Stimulated activated CD4-positive, alpha-beta T cell treated with anti-CD3 and anti-CD28 coated beads, Interleukin-1b, Interleukin-23, amount 100 ng/mL, for 4 hours (primary cell): Measurements from ENCODE around the gene BCAR3.
"Not testable (repeated sequence)": the region's sequence is repeated elsewhere in the genome, so short reads cannot be mapped to it uniquely, and the experiment has no call there.

Source experiments
- DNase-seq, 2 donors: peaks; one replicate each; pipeline ENCODE4 v3.0.0-alpha.2; 2020; ENCODE audit warnings: low read depth in 2 of 2

Gene BCAR3

GRCh38 chr1:93705892-93706500 is 24.4 kb upstream of the BCAR3 start:
- no peak for DNase-seq

DNA sequence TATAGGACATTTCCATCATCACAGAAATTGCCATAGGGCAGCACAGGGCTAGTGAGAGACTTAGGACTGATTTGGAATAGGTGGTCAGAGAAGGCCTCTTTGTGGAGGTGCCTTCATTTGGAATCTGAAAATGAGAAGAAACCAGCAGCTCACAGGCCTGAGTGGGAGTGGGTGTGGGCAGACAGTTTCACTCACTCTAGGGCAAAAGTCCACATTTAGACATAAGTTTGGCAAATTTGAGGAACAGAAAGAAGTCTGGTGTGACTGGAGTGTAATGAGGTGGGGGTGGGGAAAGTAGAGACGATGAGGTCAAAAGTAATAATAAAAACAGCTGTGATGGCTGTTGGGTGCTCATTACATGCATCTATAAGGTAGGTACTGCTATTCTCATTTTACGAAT is 22.4 kb upstream of the BCAR3 start:
- no peak for DNase-seq

DNA sequence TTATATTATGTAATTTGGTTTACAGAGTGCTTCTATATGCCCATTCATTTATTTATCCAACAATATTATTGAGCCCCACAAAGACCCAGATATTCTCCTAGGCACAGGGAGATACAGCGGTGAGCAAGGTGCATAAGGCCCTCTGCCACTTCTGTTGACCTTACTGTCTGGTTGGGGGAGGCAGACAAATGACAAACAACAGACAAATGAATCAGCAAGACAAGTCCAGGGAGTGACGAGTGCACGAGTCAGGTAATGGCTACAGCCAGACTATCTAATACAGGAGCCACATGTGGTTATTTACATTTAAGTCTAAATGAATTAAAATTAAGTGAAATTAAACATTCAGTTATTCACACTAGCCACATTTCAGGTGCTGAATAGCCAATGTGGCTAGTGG is 22.0 kb upstream of the BCAR3 start:
- DNase-seq, result no peak

DNA sequence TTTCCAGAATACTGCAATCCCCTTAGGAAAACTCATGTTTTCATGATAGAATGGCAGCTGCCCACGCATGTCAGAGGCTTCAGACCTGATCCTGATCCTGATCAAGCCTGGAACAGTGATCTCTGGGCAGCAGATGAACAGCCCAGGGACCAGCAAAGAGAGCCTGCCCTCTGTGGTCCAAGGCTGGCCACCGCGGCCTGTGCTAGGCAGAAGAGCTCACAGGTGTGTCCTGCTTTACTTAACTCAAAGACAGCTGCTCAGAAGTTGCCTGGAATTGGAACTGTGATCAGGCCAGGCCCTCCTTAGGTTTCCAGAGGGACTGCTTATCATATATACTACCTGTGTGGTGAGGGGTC is 21.2 kb upstream of the BCAR3 start:
- DNase-seq, result no peak

DNA sequence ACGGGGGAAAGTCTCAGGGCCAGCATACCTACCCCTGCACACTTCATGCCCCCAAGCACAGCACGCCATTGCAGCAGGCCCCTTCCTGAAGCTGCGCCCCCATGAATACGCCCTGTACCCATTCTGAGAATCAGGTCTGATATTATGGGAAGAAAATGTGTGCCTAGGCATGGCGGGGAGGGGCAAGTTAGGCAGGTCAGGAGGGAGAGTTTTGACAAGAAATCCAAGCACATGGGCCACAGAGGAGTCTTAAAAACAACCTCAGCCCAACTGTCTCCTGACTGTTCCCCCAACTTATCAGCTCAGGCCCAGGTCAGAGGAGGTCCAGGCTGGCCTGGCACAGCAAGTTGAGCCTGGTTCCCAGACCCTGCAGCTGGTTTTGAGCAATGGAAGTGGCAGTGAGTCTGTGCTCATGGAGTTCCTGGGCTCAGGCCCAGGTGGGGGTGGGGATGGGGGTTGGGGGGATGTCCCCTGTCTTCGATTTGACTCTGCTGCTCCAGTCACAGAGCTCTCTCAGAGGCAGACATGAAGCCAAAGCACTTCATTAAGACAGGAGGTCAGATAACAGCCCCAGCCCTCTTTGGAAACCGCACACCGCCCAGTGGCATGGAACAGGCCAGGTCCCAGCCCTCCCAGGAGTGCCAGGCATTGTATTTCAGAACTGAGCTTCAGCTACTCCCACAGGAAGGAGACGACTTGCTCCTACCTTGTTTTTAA is 20.6 kb upstream of the BCAR3 start:
- no peak for DNase-seq

DNA sequence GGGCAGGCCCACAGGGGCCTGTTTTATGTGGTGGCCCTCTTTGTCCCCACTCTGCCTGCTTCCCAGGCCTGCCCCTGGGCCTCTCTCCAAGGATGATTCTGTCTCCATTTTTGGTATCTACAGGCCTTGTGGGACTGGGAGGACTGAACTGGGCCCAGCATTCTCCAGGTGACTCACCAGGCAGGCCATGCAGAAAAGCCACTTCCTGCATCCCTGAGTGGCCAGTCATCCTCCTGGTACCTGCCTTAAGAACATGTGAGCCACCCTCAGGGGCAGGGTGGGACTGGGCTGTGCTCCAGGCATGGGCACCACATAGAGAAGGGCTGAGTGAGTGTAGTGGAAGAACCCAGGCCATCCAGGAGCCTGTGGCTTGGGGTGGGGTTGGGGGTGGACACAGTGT is 20.0 kb upstream of the BCAR3 start:
- no peak for DNase-seq

DNA sequence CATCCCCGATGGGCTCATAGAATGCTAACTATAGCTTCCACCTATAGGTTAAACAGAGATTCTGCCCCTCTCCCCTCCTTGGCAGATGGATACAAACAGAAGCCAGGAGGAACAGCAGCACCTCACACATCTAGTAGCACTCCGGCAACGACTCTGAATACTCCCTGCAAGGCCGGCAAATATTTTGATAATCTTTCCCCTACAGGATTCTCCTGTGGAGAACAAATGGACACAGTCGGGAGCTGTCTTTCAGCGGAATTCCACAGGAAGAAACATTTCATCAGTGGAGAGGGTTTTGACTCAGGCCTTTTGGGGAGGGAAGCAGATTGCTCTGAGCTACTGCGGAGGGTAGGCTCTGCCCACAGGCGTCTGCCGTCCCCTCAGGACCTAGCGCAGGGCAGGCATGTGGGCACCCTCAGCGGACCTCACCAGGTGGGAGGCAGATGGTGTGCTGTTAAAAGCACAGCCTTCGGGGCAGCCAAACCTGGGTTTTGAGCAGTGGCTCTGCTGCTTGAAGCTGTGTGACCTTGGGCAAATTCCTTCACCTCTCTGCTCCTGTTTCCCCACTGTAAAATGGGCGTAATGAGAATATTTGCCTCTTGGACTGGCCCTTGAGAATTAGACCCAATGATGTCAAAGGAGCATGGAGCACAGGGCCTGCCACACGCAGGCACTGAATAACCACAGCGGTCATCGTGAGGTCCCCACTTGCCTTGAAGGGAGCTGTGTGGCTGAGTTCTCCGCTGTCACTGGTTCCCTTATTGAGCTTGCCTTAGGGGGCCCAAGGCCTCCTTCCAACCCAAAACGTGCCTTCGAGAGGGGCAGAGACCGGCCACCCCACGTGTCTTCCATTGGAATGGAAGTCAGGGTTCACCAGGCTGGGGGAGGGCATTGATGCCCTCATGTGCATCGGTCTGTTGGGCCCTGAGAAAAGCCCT is 19.2 kb upstream of the BCAR3 start:
- no peak for DNase-seq

GRCh38 chr1:93699503-93700168 is 18.0 kb upstream of the BCAR3 start:
- DNase-seq, result no peak

- no peak for DNase-seq
Observed at GRCh38 chr1:93699049-93699384, 17.4 kb upstream of the BCAR3 start.

DNA sequence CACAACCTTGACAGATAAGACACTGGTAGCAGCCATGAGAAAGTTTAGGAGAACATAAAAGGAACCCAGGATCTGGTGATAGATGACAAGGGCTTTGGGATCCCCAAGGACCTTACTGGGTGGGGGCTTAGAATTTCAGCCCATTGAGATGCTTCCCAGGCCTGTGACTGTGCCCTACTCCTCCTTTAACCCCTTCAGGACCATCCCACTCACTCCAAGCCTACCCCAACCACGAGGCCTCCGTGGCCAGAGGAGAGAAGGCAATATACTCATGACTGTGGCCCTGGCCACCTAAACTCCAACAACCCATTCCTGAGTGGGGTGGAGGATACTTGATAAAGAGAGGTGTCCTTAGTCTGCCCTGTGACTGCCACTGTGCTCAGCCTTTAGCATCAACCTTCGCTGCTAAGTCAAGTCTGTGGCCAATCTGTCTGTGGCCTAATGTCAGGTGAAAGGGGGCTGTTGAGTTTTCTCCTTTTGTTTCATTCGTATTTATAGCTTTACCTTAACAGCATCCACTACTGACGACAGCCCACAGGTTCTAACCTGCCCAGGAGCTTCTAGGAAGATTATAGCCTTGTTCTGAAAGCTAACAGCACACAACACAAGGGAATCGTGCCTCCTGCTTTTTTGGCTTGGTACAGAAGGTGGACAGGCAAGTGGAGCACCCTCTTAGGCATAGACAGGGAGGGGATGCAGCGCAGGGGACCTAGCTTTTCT is 16.9 kb upstream of the BCAR3 start:
- no peak for DNase-seq

GRCh38 chr1:93697566-93697965 is 15.9 kb upstream of the BCAR3 start:
- not testable (repeated sequence) for DNase-seq

DNA sequence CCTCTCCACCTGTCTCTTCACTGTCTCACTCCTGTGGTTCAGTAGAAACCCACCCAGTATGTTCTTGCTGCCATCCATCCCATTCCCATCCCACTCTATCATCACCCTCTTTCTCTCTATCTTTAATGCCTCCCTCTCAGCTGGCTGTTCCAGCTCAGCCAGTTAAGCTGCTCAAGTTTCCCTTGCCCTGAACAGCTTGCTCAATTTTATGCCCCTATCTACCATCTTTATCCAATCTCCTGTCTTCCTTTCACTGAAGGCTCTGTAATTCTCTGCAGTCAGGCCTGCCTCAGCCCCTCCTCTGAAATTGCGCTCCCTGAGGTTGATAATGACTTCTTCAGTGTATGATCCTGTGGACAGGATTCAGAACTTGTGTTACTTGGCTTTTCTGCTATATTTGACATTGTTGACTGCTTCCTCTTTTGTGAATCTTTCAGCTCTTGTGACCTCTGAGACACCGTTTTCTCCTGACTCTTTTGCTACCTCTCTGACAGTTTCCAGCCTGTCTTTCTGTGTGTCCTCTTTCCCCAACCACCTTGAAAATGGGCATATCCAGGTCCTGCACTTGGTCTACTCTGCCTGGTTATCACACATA is 13.9 kb upstream of the BCAR3 start:
- DNase-seq, result no peak

GRCh38 chr1:93694819-93695218 is 13.2 kb upstream of the BCAR3 start:
- DNase-seq, result no peak

- DNase-seq, result no peak
Observed at GRCh38 chr1:93694039-93694438, 12.4 kb upstream of the BCAR3 start.

- no peak for DNase-seq
Observed at GRCh38 chr1:93692983-93693591, 11.4 kb upstream of the BCAR3 start.

DNA sequence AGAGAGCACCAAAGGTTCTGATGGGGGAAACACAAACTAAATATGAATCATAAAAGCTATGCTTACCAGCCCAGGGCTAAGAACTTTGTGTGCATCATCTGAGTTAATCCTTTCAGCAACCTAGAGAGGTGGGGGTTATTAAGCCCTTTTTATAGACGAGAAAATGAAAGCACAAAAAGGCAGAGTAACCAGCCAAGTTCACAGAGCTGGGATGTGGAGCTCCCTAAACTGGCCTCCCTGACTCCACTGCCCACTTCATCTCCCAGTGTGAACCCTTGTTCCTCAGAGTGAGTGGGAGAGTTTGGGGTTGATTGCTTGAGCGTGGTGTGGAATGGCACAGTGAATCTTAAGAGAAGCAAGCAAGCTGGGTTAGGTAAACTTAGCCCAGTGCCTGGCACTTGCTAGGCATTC is 10.8 kb upstream of the BCAR3 start:
- no peak for DNase-seq

DNA sequence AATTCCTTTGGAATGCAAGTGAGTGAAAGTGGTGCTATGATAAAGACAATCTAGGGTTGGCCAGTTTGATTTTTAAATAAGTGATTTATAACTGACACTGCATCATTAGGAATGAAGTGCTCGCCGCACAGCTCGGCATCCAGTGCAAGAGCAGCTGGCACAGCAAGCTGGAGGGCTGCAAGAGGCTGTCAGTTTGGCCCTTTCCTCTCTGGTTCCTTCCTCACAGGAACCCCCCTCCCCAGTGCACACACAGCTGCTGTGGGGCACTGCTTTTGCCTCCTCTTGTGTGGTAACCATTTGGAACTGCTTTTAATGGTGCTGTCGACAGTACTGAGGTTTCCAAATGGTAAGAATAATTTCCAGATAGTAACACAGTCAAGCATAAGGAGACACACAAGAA is 10.4 kb upstream of the BCAR3 start:
- DNase-seq, result no peak

- DNase-seq, result no peak
Observed at GRCh38 chr1:93690921-93691789, 9.5 kb upstream of the BCAR3 start.

GRCh38 chr1:93690341-93690740 is 8.7 kb upstream of the BCAR3 start:
- no peak for DNase-seq
